GM21367 (cell line): Measurements from ENCODE around the gene ZMIZ1.

Experiments used
- ATAC-seq: cut with Tn5 transposase; IDR thresholded peaks from one replicate; pipeline ENCODE4 v1.9.1; 2021; ENCODE audit not compliant: unreplicated experiment

ZMIZ1 gene

DNA sequence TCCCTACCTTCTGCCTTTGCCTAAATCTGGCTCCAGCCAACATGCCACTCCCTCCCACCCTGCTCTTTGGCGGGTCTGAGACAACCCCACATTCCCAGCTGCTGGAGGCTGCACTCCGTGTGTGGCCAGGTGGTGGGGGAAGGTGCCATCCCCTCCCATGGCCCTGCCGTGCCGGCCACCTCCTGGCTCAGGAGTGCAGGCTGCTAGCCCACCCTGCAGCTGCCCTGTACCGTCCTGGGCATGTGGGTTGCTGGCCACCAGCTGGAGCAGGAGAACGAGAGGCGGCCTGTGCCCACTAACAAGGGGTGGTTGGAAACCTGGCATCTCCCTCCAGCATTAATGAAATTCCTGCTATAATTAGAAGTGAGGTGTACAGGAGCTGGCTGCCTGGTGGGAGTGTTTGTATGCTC is 97.6 kb downstream of the ZMIZ1 start:
- no peak for ATAC-seq

DNA sequence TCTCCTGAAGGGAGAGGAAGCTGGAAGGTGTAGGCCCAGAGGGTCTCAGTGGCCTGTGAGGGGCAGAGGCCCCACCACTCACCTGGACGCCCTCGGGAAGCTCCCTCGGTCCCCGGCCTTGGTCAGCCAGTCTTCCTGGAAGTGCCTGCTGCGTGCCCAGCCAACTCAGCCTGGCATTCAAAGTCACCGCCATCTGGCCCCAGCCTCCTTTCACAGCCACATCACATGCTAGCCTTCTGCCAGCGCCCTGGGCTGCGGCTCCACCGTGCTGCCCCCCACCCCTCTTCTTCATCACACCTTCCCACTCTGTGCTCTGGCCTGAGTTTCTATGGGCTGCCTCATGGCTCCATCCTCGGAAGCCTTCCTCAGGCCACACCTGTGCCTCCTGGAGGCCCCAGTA is 98.0 kb downstream of the ZMIZ1 start:
- no peak for ATAC-seq

DNA sequence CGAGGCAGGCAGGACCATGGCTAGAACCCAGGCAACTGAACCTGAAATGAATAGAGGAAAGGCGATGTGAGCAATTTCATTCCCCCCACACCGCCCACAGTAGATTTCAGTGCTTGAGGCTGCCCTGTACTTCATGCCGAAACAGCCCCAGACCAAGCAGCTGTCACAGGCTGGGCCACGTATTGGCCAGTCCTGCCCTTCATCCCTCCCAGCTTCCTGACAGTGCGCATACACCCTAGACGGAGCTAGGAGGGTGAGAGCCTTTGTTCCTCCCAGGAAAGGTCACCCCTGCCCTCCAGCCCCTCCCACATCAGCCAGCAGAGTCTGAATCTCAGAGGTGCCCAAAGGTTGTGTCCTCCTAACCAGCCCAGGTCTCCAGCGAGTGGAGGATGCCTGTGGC is 98.8 kb downstream of the ZMIZ1 start:
- no peak for ATAC-seq

DNA sequence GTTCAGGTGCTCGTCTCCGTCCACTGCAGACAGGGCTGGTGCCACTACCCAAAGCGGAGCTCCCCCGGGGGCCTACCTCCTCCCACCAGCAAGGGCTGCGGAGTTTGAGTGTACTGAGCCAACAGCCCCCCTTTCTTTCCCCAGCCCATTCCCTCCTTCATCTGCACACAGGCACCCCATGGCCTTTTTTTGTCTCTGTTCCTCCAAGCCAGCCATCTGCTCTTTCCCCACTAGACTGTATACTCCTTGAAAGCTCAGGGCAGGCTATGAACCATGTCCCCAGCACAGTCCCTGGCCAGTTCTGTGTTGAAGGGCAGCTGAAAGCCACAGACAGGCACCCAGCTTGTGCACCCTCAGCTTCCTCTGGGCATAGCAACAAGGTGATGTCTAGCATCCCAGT is 99.4 kb downstream of the ZMIZ1 start:
- ATAC-seq = no peak

DNA sequence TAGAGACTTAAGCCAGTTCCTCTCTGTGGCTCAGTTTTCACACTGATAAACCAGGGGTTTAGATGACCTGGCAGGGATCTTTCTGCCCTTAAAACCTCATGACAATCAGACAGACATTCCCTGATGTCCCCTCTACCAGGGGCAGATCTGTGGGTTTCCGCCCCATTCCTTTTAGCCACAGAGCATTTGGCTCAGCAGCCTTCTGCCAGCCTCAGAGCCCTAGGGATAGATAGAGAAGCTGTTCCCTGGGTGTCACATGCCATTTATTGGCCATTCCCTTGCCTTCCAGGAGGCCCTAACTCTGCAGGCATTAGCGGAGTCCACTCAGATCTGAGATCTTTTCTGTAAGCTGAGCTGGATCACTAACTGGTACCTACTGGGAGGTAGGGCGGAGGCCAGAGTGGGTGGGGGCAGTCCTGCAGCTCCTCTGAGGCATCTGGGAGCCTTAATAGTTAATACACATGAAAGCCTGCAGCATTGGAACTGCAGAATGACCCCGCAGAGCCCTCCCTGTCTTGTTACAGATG is 101.5 kb downstream of the ZMIZ1 start:
- ATAC-seq = no peak

DNA sequence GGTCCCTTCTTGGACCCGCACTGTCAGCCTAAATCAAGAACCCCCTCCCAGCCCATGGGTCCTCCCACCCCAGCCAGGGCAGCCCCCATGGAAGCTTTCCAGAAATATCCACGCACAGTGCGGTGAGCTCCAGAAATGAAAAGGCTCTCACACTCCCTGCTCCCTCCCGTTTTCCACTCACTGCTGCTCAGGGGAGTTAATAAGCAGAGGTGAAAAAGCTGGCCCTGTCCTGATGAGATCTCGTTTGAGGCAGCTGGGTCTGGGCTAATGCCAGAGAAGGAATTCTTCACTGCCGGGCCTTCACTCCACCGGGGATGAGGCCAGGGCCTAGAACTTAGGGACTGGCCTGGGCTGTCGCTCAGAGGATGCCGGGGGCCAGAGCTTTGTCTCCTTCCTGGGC is 102.2 kb downstream of the ZMIZ1 start:
- no peak for ATAC-seq

DNA sequence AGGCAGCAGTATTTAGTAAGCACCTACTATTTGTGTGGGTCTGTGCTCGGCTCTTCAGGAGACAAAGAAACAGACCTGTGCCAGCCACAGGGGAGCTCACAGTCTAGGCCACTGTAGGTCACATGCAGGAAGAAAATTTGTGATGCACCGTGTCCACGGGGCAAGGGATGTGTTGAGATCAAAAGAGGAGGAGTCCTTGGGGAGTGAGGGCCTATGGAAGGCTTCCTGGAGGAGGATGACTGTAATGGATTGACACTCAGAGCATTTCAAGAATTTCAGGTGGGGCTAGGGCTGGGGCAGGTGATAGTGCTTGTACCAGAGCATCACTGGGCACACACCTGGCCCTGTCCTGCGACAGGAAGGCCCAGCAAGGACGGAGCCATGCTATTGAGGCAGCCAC is 102.7 kb downstream of the ZMIZ1 start:
- no peak for ATAC-seq

DNA sequence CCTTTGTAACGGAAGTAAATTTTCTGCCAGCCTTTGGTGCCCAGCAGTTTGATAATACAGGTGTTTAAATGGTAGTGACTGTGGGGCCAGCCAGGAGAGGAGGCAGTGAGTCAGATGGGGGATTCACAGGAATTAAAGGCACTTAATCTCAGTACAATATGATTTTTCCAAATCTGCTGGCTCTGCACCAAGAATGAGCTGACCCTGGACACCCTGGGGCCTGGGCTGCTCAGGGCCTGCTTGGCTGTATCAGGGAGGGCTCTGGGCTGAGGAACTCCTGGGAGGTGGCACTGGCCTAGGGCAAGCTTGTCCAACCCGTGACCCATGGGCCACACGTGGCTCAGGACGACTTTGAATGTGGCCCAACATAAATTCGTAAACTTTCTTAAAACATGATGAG is 104.1 kb downstream of the ZMIZ1 start:
- ATAC-seq = no peak

DNA sequence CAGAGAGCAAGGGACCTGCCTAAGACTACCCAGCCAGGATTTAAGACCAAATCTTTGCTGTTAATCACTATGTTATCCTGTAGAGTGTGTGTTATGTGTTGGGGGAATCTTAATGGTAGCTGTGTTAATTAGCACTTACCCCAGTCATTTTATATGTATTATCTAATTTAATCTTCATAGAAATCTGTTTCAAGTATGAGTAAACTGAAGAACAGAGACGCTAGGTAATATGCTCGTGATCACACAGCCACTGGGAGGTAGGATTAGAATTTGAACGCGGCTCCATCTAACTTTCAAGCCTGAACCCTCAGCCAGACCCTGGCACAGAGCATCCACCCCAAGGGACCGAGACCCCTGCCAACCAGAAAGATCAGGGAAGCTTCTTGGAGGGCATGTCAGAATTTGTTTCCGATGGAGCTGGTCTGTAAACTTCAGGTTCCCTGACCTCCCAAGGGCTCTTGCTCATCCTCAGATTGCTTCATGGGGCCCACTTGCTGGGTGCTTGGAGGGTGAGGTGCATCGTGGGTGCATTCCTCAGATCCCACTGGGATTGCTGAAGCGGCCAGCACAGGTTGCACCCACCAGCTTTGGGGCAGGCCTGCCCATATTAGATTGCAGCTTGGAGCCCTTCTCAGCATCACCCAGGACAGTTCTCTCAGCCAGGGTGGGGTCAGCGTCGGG is 105.0 kb downstream of the ZMIZ1 start:
- ATAC-seq = no peak

DNA sequence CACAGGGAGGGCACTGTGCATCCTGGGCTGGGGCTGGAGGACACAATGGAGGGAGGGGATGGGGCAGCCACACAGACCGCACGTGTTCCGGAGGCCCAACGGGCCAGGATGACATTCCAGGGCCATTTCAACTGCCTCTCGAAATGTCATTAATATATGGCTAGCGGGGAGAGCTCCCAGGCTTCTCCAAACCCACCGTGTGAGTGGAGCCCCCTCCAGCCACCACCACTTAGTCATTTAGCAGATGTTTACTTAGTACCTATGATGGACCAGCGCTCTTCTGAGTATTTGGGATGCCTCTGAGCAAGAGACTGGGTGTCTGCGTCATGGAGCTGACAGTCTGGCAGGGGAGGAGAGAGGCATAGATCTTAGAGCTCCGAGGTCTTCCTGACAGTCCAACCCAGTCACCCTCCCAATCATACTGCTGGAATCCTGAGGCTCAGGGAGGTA is 107.3 kb downstream of the ZMIZ1 start:
- ATAC-seq = no peak

DNA sequence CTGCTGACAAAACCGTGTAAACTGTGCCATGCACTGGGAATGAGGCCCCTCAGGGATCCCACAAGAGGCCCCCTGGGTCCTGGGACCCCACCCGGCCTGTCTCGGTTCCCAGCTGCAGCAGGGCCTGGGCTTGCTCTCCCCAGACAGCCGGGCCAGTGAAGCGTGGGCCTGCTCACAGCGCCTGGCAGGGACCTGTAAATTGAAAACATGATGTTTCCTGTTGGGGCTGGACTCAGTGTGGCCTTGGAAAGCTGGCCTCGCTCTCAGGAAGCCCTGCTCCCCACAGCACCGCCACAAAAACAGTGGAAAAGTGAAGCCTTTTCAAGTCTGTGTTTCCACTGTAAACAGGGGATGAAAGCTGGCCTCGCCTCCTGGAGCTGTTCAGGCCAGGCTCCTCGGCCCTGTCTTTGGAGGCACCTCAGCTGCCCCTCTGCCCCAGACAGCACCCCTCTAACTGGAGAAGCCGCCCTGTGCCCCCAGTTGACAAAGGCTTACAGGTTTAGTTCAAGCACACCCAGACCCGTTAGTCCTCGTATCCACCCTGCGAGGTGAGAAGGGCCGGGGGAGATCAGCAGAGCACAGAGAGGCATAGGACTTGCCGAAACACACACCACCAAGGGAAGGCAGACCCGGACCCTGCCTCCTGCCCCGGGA is 108.3 kb downstream of the ZMIZ1 start:
- ATAC-seq = no peak

DNA sequence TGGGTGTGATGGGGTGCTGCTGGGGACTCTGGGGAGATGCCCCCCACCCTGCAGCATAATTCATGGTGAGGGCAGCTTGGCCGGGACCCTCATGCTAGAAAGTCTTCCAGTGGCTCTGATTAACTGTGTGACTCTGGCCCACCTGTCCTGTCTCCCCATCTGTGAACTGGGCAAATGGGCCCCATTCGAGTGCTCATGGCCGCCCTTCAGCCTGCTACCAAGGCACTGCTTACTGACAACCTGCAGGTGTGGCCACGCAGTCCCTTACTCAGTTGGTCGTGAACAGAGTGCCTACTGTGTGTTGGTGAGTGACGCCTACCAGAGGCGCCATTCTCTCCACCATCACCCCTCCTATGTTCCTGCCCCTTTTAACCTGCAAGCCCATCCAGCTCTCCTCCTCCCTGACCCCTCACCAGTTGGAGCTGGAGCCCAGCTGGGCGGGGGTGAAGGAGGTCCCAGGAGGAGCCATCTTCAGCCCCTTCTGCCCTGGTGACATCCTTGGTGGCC is 109.4 kb downstream of the ZMIZ1 start:
- no peak for ATAC-seq

DNA sequence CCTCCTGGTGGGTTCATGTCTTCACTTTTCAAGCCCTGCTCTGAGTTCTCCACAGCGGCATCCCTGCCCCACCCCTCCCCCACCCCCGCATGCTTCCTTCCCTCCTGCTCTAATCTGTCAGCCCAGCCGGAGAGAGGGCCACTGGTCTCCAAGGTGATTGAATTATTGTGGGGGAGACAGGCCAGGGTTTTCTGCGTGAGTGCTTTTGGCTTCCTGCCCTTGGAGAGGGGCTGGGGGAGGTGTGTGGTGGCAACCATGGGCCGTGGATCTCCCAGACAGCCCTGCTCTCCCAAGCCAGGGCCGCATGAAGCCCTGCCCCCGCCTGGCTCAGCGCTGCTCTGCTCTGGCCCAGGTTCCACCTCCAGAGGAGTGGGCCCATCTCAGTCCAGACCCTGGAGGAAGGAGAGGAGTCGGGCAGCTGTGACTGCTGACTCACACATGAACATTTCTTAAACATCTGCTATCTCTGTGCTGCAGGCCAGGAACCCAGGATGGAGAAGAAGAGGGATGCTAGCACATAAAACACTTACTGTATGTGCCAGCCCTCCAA is 109.9 kb downstream of the ZMIZ1 start:
- no peak for ATAC-seq

DNA sequence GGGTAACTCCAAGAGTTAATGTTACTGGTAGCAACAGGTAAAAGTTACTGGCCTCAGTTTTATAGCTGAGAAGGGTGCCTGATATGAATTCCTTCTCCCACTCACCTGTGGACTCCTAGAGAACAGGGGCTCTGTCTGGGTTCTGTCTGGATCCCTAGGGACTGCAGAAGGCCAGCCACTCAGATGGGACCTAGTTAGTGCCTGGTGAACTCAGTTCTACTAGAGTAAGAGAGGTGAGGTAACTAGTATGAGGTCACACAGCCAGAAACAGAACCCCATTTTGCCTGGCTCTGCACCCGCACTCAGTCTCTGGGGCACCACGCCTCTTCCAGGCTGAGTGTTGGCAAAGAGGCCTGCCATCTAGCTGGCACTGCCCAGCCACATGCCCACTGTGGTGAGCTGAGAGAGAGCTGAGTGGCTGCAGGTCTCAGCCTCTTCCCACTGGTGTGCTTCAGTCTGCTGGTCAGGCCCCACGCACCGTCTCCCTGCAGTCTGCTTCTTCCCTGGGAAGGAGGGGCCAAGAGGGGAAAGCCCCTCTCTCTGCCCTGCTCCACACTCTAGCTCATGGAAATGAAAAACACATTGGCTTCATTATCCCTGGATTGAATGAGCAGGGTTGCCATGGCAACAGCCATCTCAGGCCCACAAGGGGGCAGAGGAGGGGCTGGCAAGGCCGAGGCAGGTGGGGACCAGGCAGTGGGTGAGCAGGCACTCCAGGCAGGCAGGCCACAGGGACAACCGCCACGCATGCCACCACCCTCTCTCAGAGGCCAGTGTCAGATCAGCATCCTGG is 110.6 kb downstream of the ZMIZ1 start:
- ATAC-seq = no peak

DNA sequence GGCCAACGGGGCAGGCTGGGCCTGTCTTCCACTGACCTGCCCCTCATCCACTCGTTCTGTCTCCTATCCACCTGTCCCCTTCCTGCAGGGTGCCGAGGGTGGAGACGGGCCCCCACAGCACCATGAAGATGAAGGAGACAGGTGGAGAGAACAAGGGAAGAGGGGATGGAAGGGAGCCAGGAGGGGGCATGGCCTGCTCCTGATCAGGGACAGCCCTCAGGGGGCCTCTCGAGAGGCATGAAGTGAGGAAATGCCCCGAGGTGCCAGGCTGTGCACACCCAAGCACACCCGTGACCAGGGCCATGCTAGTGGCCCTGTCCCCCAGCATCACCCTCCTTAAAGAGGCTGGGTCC is 111.2 kb downstream of the ZMIZ1 start:
- ATAC-seq = no peak

DNA sequence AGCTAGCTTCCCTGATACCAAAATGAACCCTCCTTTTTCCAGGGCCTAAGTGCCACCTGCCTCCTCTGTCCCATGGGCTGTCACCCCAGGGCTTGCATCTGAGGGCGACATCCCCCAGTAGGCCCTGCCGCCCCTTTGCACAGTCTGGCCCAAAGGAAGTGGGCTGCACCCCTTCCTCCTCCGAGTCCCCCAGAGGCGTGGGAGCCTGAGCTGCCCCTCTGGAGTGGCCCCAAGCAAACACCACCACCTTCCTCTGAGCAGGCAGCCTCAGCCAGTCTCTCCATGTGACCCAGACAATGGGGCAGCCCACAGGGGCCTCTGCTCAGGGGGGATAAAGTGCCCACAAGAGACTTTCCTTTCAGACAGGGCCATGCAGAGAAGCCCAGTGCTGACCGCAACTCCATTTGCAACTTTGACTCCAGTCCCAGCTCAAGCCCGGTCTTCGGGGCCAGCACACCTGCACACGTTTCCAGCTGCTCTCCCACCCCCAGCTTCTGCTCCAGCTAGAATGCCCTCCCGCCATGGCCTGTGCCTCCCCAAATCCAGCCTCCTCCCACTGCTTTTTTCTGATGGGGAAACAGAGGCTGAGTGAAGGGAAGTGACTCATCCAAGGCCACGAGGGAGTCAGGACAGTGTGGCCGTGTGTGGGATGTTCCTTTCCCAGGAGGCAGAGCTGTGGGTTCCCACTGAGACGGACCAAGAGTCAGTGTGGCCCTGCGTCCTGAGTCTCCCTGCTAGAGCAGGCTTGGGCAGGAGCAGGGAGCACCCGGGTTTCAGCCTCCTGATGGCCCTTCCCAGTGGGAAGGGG is 111.9 kb downstream of the ZMIZ1 start:
- no peak for ATAC-seq

DNA sequence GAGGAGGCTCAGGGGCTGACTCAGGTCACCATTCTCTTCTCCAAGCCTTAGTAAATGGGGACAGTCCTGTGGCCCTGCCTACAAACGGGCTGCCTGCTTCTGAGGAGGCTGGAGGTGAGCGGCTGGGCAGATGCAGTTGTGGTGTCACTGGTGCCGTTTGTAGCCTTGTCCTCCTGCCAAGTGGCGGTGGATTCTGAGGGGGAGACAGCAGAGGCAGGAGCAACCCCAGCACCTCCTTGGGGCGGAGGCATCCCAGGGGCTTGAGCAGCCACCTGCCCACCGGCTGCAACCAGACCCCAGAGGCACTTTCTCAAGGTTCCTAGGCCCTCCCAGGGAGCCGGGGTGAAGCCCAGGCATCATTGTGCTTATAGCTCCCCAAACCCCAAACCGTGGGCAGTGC is 112.5 kb downstream of the ZMIZ1 start:
- ATAC-seq = no peak

DNA sequence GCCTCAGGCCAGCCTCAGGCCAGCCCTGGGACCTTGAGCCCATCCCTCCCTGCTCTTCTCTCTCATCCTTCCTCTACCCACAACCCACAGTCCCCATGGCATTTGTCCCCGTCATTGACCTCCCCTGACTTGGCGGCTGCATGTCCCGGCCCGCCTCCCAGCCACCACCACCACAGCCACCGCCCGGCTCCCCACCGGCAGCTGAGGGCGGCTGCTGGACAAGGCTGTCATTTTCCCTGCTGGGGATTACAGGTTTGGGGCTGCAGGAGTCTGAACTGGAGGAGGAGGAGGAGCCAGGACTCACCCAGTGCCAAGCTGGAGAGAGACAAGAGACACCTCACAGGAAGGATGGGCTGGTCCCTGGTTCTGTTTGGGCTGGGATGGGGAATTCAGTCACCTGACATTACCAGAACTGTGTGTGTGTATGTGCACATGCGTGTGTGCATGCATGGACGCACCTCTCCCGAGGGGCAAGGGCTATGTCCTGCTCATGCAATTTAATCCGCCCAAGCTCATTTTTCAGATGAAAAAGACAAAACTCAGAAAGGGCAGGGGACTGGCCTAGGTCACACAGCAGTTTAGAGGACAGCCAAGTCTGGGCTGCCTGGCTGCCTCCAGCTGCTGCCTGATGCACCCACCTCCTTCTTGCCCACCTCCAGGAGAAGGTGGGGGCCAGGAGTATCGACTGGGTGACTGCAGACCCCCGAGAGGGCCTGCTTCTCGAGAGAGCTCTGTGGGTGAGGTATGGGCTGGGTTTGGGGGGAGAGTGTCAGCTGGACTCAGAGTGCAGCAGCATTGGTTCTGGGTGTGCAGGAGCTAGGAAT is 113.1 kb downstream of the ZMIZ1 start:
- no peak for ATAC-seq

DNA sequence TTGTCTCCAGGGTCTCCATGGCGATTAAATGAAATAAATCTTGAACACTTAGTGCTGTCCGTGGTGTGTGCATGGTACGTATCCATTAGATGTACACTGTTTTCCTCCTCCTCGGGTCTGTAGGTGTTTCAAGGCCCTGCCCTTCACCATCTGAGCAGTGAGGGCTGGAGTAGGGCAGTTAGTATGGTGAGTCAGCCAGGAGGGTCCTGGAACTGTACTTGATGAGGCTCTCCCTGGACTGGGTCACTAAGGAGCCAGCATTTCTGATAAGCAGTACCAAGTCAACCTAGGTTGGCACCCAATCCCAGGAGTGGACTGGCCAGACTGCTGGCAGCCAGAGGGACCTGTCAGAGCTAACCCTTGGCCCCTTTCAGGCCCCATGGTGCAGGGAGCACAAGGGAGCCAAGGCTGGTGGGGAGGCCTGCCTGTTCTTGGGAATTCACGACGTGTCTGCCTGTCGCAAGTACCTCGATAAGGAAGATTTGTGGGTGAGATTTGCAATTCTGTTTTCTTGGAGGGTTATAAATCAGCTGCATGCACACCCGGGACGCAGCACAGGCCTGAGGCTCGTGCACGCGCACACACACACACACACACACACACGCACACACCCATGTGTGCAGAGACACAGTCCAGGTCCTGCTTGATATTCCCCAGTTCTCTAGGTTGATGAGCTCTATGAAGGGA is 114.2 kb downstream of the ZMIZ1 start:
- no peak for ATAC-seq
